HG03521 (cell line): ENCODE measurements around the gene RAP1GAP.

Experiments used
- ATAC-seq: cut with Tn5 transposase; IDR thresholded peaks from one replicate; pipeline ENCODE4 v1.9.1; 2021; ENCODE audit warnings: mild to moderate bottlenecking, moderate library complexity; ENCODE audit not compliant: unreplicated experiment

RAP1GAP gene

GRCh38 chr1:21596628-21597027, 72.5 kb downstream of the RAP1GAP start:
- no peak for ATAC-seq

GRCh38 chr1:21596174-21596573, 73.0 kb downstream of the RAP1GAP start:
- no peak for ATAC-seq

GRCh38 chr1:21594935-21595897, 73.9 kb downstream of the RAP1GAP start:
- no peak for ATAC-seq

- no peak for ATAC-seq
Observed at GRCh38 chr1:21594501-21594900, 74.7 kb downstream of the RAP1GAP start.

GRCh38 chr1:21593231-21593630, 75.9 kb downstream of the RAP1GAP start:
- no peak for ATAC-seq

- ATAC-seq, result no peak
Observed at GRCh38 chr1:21592086-21592865, 76.9 kb downstream of the RAP1GAP start.

GRCh38 chr1:21590934-21591333, 78.2 kb downstream of the RAP1GAP start:
- no peak for ATAC-seq

GRCh38 chr1:21590126-21590880, 78.9 kb downstream of the RAP1GAP start:
- ATAC-seq, result no peak

- no peak for ATAC-seq
Observed at GRCh38 chr1:21589618-21590017, 79.5 kb downstream of the RAP1GAP start.

GRCh38 chr1:21587602-21587953, 81.6 kb downstream of the RAP1GAP start:
- no peak for ATAC-seq

- ATAC-seq, result no peak
Observed at GRCh38 chr1:21586846-21587601, 82.1 kb downstream of the RAP1GAP start.

- ATAC-seq, result no peak
Observed at GRCh38 chr1:21586222-21586621, 82.9 kb downstream of the RAP1GAP start.

- ATAC-seq, result no peak
Observed at GRCh38 chr1:21585037-21585436, 84.1 kb downstream of the RAP1GAP start.

GRCh38 chr1:21584096-21584495, 85.1 kb downstream of the RAP1GAP start:
- no peak for ATAC-seq

- ATAC-seq, result no peak
Observed at GRCh38 chr1:21579791-21580190, 89.4 kb downstream of the RAP1GAP start.

GRCh38 chr1:21577933-21578332, 91.2 kb downstream of the RAP1GAP start:
- ATAC-seq, result no peak

- no peak for ATAC-seq
Observed at GRCh38 chr1:21577324-21577723, 91.8 kb downstream of the RAP1GAP start.

GRCh38 chr1:21576798-21577187, 92.4 kb downstream of the RAP1GAP start:
- ATAC-seq, result no peak

- ATAC-seq, result no peak
Observed at GRCh38 chr1:21576031-21576797, 92.9 kb downstream of the RAP1GAP start.
